Hepatocyte (in vitro differentiated cells): ENCODE data around the gene TRPM1. TPM values are rescaled to one million over a fixed set of nuclear protein-coding genes. Genes with fewer than 3 reads are reported as not detected.

Source experiments
- DNase-seq: peaks from one replicate; pipeline ENCODE4 v3.0.0-alpha.2; 2016; ENCODE audit warnings: low spot score
- H2AFZ ChIP-seq: fragments of 200-600 bp; sonication (generic); 2 replicates; pipeline ENCODE4 v1.6.0; 2016; ENCODE audit warnings: antibody characterized with exemption, mild to moderate bottlenecking
- H3K27ac ChIP-seq: fragments of 200-600 bp; sonication (generic); 2 replicates; pipeline ENCODE4 v1.5.1; 2016; ENCODE audit warnings: mild to moderate bottlenecking
- H3K27me3 ChIP-seq: fragments of 200-600 bp; sonication (generic); 2 replicates; pipeline ENCODE4 v1.6.1; 2016
- H3K36me3 ChIP-seq: fragments of 200-600 bp; sonication (generic); replicated peaks from 2 replicates; pipeline ENCODE4 v1.5.1; 2016; ENCODE audit warnings: low read depth; ENCODE audit not compliant: insufficient read depth
- H3K4me1 ChIP-seq: fragments of 200-600 bp; sonication (generic); 2 replicates; pipeline ENCODE4 v1.5.1; 2016; ENCODE audit warnings: mild to moderate bottlenecking, moderate library complexity; ENCODE audit not compliant: insufficient read depth
- H3K4me2 ChIP-seq: fragments of 200-600 bp; sonication (generic); 2 replicates; pipeline ENCODE4 v1.6.0; 2016
- H3K4me3 ChIP-seq: fragments of 200-600 bp; sonication (generic); 2 replicates; pipeline ENCODE4 v1.5.1; 2016; ENCODE audit warnings: mild to moderate bottlenecking
- H3K79me2 ChIP-seq: fragments of 200-600 bp; sonication (generic); 2 replicates; pipeline ENCODE4 v1.6.0; 2017; ENCODE audit warnings: mild to moderate bottlenecking
- H3K9me2 ChIP-seq: fragments of 200-600 bp; sonication (generic); replicated peaks from 2 replicates; pipeline ENCODE4 v1.6.0; 2017; ENCODE audit warnings: mild to moderate bottlenecking; ENCODE audit not compliant: insufficient read depth
- H3K9me3 ChIP-seq: fragments of 200-600 bp; sonication (generic); 2 replicates; pipeline ENCODE4 v1.5.1; 2016; ENCODE audit warnings: low read depth, mild to moderate bottlenecking
- H4K20me1 ChIP-seq: fragments of 200-600 bp; sonication (generic); 2 replicates; pipeline ENCODE4 v1.6.0; 2016; ENCODE audit warnings: mild to moderate bottlenecking; ENCODE audit not compliant: insufficient read depth, poor library complexity, severe bottlenecking
- EZH2 ChIP-seq: fragments of 200-600 bp; sonication (generic); IDR thresholded peaks from 2 replicates; pipeline ENCODE4 v1.6.1; 2016; ENCODE audit warnings: antibody characterized with exemption, mild to moderate bottlenecking, borderline replicate concordance
- EZH2phosphoT487 ChIP-seq: fragments of 200-600 bp; sonication (generic); IDR thresholded peaks from one replicate; pipeline ENCODE4 v1.6.1; 2018; ENCODE audit warnings: antibody characterized with exemption, mild to moderate bottlenecking, low read depth, moderate library complexity; ENCODE audit not compliant: unreplicated experiment, severe bottlenecking
- WGBS: methylation state at CpG from one replicate; pipeline ENCODE4 v1.1.6; 2016; ENCODE audit warnings: low lambda C conversion rate; ENCODE audit errors: missing lambda C conversion rate; 5-methylcytosine and 5-hydroxymethylcytosine counted together
- polyA plus RNA-seq: library from polyadenylated mRNA; unstranded; fragments of >200 nt; fragmentation: Nextera tagmentation; extraction: Ambion mirVana; gene quantifications from 2 replicates; pipeline ENCODE4 v1.2.1, GENCODE V29; 2016
- total RNA-seq: library from RNA; depleted of rRNA; stranded (reverse); fragments of >200 nt; gene quantifications from 2 replicates; pipeline ENCODE4 v1.2.3, GENCODE V29; 2014
- TF ChIP-seq, protein P1 (sequence below): fragments of 200-600 bp; sonication (generic); IDR thresholded peaks from 2 replicates; pipeline ENCODE4 v1.5.1; 2016; ENCODE audit warnings: antibody characterized with exemption, mild to moderate bottlenecking; ENCODE audit not compliant: poor library complexity

Gene TRPM1
- total and polyA plus RNA-seq, 2 experiments from 2014 or later: not detected

DNA sequence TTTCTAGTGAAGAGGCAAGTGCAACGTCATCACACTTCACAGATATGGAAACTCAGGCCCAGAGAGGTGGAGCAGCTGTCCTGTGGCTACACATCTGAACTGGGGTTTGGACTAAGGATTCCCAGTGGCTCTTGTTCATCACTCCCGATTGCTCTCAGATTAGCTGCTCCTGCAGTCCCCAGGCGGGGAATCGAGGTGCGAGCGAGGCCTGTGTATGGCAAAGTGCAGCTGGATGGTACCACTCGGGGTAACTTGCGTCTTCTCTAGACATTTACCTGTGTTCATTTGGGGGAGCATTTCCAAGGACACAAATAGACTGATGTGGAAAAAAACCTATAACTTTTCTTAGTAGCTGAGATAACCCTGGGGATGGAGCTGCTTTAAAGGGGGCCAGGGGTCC, 45.9 kb upstream of the TRPM1 start:
- DNase-seq: no peak
- Histone ChIP-seq H3K27ac (no peak overlapping the region), H2AFZ (no peak overlapping the region), H3K4me3 (no peak overlapping the region), H3K9me3 (no peaks in the 10 kb centered on the region), H3K27me3 (no peaks in the 10 kb centered on the region), H3K79me2 (no peaks in the 10 kb centered on the region), H3K9me2 (no peaks in the 10 kb centered on the region), H3K36me3 (no peaks in the 10 kb centered on the region), H3K4me2 (no peak overlapping the region), H4K20me1 (no peaks in the 10 kb centered on the region), H3K4me1 (no peaks in the 10 kb centered on the region)
- 77% methylated on average over 8 of the region's 8 CpGs for WGBS
- TF ChIP-seq EZH2 (no peak), EZH2phosphoT487 (no peak)
- TF ChIP-seq, protein P1, sequence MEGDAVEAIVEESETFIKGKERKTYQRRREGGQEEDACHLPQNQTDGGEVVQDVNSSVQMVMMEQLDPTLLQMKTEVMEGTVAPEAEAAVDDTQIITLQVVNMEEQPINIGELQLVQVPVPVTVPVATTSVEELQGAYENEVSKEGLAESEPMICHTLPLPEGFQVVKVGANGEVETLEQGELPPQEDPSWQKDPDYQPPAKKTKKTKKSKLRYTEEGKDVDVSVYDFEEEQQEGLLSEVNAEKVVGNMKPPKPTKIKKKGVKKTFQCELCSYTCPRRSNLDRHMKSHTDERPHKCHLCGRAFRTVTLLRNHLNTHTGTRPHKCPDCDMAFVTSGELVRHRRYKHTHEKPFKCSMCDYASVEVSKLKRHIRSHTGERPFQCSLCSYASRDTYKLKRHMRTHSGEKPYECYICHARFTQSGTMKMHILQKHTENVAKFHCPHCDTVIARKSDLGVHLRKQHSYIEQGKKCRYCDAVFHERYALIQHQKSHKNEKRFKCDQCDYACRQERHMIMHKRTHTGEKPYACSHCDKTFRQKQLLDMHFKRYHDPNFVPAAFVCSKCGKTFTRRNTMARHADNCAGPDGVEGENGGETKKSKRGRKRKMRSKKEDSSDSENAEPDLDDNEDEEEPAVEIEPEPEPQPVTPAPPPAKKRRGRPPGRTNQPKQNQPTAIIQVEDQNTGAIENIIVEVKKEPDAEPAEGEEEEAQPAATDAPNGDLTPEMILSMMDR: no peak

DNA sequence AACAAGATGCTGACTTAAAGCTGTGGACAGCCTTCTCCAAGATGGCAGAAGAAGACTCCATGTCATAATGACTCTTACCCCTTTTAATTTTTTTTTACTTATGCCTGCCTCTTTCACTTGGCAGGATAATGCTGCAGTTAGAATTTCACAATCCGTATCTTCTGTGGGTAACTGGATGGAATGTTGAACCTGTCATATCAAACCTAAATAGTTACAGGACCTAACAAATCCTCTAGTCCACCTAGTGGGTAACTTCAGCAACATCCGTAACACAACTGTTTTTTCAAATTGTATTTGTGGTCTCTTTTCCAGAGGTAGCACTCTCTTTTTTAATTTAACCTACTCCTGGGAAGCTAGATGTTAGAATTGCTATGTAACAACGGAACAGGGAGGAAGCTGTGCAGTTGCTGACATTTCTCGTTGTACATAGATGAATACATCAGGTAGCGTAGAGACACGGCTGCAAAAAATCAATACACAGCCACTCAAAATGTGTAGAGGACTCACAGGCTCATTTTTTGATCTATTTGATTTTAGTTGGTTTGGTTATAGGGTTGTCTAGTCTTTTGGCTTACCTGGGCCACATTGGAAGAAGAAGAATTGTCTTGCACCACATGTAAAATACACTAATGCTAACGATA, 43.9 kb upstream of the TRPM1 start:
- no peaks in the 10 kb centered on the region for H3K9me2 ChIP-seq
- H3K36me3 ChIP-seq: no peaks in the 10 kb centered on the region
- H4K20me1 ChIP-seq: no peaks in the 10 kb centered on the region
- TF ChIP-seq EZH2: no peak
- TF ChIP-seq, protein P1: peak; percentile 18
- H3K4me3 ChIP-seq: no peak overlapping the region
- H3K9me3 ChIP-seq: no peaks in the 10 kb centered on the region
- no peak for DNase-seq
- H3K4me1 ChIP-seq: no peaks in the 10 kb centered on the region
- no peaks in the 10 kb centered on the region for H3K27me3 ChIP-seq
- H3K4me2 ChIP-seq: no peak overlapping the region
- H3K79me2 ChIP-seq: no peaks in the 10 kb centered on the region
- no peak overlapping the region for H3K27ac ChIP-seq
- WGBS: 82% methylated on average over 7 of the region's 7 CpGs
- no peak overlapping the region for H2AFZ ChIP-seq

DNA sequence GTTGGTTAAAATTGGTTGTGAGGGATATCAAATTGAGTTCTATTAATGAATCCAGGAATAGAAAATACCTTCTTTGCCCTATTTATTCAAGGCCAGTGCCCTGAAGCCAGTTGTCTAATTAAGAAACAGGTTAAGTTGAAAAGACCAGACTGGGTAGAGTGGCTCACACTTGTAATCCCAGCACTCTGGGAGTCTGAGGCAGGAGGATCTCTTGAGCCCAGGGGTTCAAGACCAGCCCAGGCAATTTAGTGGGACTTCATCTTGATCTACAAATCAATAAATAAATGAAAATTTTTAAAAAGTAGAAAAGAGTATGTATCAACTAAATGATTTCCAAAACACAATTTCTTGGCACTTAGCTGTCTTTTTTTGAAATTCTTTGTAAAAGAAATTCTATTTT, 40.3 kb upstream of the TRPM1 start:
- Histone ChIP-seq H3K4me2 (no peak overlapping the region), H3K4me1 (no peaks in the 10 kb centered on the region), H3K9me3 (no peaks in the 10 kb centered on the region), H3K9me2 (no peaks in the 10 kb centered on the region), H3K27ac (no peak overlapping the region), H4K20me1 (no peaks in the 10 kb centered on the region), H2AFZ (no peak overlapping the region), H3K4me3 (no peak overlapping the region), H3K27me3 (no peaks in the 10 kb centered on the region), H3K79me2 (no peaks in the 10 kb centered on the region), H3K36me3 (no peaks in the 10 kb centered on the region)
- DNase-seq: no peak
- TF ChIP-seq, protein P1: no peak
- no peak for TF ChIP-seq EZH2
